DMS53 treated with DMSO at 0.1 percent for 48 hours (cell line): ENCODE measurements around the gene PARP15.
"Not testable (repeated sequence)": the region's sequence is repeated elsewhere in the genome, so short reads cannot be mapped to it uniquely, and the experiment has no call there.

Source experiments
- DNase-seq: peaks from one replicate; lab custom pipeline; 2025; ENCODE audit not compliant: unreplicated experiment; lab: John Stamatoyannopoulos, UW

Gene PARP15

DNA sequence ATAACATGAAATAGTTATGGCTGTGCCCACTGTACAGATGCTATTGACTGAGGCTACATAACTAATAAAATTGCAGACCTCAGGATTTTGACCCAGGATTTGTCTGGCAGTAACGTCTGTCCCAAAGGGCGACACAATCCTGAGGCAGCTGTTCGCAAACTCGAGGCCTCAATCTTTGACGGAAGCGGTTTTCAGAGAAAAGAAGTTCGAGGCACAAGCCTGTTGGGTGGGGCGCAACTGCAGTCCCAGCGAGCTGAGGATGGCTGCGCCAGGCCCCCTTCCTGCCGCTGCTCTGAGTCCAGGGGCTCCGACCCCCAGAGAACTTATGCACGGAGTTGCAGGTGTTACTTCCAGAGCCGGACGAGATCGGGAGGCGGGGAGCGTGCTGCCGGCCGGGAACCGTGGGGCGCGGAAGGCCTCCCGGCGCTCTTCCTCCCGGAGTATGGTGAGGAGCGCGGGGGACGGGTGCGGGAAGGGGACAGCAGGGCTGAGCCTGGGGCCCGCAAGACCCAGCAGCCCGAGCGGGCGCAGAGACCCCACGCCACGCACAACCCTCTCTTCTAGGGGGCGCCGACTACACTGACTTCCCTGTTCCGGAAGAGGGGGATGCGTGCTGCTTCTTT, at the start of gene PARP15:
Gene PARP15 (plus strand): TSS at position 242 of the 623 bp plus-strand sequence. CDS start 18 bp downstream, at position 260.
- no peak for DNase-seq

DNA sequence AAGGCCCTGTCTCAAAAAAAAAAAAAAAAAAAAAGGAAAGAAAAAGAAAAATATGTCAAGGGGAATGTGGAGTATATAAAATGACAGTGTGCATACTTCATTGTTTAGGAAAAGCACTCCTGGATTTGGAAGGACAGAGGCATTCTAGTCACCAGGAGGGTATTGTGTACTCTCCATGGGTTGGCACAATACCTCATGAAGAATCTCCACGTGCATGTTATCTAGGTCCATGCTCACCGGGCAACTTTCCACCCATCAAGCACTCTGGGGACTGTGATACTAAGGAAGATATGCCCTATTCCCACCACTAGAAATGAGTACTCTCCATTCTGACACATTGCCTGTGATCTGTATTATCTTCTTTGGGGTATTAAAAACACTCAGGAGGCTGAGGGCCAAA, 47.3 kb upstream of the PARP15 start:
- DNase-seq = no peak

DNA sequence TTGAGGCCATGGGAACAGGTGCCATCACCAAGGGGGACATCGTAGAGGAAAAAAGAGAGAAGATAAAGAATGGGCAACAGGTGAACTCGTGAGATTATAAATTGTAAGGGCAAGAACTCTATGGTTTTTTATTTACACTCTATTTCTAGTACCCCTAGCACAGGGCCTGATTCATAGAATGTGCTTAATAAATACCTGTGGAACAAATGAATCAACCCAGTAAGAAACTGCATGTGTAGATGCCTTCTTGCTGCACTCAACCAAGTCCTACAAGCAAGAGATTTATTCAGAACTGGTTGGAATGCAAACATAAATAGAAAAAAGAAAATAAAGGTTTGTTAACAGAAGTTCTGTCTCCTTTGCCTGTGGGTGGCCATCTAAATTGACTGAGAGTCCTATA, 44.0 kb upstream of the PARP15 start:
- DNase-seq = no peak

DNA sequence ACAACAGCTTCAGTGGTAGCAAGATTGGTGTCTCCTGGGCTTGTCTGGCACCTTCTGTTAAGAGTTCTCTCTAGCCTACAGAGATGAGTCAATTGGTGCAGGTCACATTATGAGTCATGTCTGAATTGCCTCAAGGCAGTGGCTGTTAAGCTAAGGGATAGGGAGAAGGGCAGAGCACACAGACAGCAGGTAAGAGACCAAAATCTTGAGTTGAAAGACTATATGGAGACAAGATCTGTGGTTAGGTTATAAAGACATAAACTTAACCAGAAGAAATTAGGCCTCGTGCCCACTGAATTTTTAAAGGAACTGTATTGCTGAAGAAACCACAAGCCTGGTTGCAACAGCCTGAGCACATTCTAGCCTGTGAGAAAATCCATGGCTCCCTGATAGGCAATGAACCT, 43.5 kb upstream of the PARP15 start:
- DNase-seq = no peak

DNA sequence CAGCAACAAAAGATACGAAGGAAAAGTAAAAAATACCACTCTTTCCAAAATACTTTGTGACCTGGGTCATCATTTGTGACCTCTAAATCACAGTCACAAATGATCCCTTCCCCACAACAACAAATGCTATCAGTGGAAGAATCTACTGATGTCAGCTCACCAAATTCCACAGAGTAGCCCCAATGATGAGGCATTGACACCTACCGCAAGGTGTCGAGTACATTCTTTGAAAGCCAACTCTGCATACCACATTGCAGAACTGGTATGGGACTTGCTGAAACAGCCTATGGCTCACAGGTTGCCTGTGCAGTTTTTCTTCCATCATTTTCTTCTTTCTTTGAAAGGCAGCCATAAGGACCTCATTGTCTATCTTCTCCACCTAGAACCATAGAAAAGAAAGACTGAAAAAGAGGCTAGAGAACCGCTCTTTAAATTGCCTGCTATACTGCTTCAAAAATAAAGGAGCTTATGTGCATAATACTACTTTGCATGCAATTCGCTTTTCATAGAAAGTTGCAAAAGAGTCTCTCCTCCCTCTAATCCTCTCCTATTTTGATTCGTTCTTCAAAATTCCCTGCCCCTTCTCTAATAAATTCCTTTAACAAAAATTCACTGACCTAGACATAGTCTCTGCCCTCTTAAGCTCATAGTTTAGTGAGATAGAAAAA, 41.4 kb upstream of the PARP15 start:
- no peak for DNase-seq

DNA sequence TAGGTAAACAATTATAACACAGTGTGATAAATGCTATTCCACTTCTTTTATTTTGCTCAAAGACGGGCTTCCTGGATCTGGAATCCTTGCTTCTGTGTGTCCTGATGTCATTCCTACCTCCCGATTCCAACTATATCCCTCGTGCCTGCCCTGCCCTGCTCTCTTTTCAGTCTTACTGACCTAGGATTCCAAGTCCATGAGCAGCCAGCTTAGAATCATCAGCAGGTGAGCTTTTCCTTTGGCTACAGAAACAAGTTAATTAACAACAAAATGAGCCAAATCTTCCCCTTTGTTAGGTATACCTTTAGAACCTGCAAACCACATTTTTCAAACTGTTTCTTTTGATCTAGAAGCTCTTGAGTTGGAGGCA, 40.8 kb upstream of the PARP15 start:
- no peak for DNase-seq

DNA sequence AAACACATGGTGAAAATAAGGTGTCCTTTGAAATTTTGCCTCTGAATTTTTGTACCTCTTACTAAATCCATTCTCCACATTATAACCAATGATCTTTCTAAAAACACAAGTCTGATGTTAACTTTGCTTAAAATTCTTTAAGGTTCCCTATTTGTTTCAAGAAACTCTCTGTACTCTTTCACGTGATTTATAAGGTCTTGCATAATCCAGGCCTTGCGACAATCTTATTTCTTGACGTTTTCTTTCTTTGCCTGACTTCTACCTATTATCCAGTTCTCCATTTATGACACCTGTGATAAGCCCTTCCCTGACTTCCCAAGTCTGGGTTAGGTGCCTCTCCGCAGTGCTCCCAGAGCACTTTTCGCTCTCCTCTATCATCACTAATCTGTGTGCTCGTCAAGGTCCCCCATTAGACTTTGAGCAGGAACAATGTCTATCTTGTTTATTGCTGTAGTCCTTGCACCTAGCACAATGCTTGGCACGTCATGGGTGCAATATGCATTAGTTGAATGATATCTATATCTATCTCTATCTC, 38.4 kb upstream of the PARP15 start:
- DNase-seq = no peak

DNA sequence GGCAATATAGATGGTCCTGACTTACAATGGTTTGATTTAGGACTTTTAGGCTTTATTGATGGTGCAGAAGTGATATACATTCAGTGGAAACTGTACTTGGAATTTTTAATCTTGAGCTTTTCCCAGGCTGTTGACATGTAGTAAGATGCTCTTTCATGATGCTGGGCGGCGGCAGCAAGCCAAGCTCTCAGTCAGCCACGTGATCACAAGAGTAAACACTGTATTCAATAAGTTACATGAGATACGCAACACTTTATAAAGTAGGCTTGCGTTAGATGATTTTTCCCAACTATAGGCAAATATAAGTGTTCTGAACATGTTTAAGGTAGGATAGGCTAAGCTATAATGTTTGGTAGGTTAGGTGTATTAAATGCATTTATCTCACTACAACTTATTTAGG, 31.3 kb upstream of the PARP15 start:
- no peak for DNase-seq

DNA sequence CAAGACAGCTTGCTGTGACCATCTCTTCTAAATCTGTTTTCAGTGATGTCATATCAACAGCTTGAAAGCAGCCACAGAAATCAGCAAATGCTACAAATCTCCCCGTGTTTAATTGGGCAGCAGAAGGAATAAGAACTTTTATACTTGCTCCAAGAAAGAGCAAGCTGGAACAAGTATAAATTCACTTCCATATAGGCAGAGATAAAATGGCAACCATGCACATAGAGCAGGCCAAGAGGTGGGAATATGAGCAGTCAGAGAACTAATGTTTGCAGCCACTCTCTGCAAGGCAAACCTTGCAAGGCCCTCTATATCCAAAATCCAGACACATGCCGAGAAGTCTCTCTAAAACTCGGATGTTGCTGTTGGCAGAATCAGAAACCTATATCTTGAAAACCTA, 29.4 kb upstream of the PARP15 start:
- no peak for DNase-seq

DNA sequence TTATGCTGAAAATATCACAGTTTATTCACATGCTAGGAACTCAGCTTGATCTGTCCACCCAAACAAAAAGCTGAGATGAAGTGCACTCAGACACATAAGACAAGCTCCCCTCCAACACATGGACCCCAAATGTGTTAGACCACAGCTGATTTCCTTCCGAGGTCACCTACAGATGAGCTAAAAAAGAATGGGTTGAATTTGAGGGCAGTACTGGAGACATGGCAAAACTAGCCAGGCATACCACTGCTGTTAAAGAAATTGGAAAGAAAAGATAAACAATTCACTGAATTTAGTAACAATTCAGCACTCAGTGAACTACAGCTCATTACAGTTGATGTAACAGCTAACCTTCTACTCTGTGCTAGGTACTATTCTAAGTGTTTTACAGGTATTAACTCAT, 28.8 kb upstream of the PARP15 start:
- no peak for DNase-seq

DNA sequence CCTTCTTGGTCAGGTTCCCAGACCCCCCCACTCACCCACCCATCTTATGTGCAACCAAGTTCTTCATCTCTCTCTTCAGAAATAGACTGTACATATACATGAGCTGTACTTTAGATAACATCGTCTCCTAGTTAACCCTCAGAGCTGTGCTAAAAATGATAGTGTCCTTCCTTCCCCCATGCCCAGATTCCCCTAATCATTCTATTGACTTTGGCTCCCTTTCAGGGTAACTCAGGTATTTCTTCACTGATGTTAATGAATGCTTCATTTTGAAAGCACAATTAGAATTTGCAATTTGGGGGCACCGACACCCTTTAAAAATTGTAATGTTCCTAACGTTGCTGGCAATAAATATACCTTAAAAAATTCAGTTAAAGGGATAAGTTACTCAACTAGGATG, 24.3 kb upstream of the PARP15 start:
- DNase-seq = no peak

DNA sequence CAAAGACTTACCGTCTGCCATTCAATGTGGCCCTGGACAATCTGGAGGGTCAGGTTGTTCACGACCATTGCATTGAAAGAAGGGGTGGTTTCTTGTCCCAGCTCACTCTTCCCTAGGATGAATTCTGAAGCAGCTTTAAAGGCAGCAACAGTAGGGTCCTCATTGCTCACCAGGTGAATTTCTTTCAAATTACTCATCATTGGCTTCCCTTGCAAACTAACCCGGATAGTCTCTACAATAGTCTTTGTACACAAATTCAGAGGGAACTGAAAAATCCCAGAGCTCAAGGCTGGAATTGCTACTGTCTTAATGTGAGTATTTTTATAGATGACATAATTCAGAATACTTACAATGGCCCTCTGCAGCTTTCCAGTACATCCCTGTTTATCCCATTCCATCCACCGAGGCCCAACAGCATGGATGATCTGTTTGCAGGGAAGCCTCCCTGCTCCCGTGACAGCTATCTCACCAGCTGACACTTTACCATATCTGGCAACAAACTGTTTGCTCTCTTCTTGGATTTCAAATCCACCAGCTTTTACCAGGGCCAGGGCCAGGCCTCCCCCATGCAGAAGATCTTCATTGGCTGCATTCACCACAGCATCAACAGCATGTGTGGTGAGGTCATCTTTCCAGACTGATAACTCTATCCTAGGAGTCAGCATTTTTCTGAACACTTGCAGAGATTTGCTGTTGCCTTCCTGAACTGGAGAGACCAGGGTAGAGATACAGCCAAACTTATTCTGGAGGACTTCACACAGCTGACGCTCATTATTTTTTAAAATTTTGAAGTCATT, 22.0 kb upstream of the PARP15 start:
- no peak for DNase-seq

DNA sequence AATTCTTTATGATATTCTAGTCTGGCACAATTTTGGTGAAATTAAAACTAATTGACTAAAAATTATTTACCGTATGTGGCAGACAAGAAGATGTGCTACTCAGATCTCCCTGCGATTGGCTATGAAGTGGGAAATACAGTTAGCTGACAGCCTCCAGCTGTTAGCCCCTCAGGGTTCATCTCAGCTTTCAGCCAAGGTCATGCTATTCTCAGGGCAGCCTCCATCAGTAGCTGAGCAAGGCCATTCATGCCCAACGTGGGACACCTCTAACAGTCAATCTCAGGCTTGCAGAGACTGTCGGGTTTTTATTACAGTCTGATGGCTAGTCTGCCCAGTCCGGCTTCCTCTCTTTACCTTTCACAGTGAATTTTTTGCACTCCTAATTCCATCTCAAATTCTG, 20.1 kb upstream of the PARP15 start:
- DNase-seq = no peak

DNA sequence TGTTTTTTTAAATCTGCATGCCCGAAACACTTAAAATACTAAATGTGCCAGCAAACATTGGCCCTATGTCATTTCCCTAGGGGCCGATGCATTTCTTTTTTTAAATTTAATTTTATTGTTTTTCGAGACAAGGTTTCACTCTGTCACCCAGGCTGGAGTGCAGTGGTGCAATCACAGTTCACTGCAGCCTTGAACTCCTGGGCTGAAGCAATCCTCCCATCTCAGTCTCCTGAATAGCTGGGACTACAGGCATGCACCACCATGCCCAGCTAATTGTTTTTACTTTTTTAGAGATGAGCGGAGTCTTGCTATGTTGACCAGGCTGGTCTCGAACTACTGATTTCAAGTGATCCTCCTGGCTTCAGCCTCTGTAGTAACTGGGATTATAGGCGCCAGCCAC, 18.8 kb upstream of the PARP15 start:
- no peak for DNase-seq

DNA sequence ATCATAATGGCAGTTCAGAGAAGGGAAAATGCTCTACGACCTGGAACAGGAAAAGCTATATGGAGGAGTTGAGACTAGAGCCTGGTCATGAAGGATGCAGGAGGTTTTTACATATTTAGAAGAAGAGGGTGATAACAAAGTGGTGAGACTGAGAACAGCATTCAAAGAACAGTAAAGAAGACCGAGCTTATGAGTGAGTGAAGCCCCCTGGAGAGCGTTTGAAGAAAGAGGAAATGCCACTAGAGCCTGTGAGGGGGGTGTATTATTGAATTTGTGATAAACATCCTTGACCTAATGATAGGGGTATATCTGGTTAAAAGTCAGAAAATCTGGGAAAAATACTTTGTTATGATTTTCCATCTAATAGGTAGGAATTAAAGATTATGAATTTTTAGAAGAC, 17.5 kb upstream of the PARP15 start:
- DNase-seq = no peak

DNA sequence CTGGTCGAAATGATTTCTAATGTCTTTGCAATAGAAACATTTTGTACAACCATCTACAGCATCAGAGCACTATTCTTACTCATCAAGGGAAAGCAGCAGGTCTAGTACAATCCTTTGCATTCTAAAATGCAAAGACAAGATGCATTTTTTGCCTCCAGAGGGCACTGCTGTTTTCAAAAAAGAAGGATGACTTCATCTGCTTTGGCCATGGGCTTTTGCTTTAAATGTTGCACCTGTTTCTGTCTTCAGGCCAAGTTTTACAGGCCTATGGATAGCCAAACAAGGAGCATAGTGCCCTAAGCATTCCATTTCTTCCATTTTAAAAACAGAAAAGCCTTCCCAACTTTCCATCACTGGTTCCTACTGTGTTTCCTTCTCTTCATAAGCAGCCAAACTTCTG, 16.8 kb upstream of the PARP15 start:
- DNase-seq = peak; percentile 64

DNA sequence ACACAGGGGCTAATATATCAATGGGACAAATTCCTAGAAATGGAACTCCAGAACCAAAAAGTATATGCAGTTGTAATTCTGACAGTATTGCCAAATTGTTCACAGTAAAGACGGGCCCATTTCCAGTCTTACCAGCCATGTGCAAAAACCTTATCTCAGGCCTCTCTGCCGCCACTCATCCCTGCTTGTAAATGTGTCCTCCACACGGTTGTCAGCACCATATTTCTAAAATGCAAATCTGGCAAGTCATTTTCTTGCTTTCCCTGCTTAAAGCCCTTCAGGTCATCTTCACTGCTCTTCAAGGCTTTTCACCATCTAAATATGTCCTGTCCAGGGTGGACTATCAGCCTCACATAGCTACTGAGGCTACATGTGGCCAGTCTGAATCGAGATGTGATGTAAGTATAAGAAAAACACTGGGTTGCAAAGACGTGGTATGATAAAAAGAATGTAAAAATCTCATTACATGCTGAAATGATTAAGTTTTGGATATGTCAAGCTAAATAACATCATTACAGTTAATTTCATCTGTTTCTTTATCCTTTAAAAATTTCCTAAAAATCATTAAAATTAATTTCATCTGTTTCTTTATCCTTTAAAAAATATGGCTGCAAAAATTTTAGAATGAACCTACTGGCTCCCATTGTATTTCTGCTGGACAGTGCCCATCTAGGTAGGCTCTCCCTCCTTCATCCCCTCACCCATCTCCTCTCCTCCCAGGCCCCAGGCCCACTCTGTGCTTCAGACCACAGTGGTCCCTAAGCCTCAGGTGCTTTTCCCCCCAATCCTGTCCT, 14.3 kb upstream of the PARP15 start:
- DNase-seq = no peak

DNA sequence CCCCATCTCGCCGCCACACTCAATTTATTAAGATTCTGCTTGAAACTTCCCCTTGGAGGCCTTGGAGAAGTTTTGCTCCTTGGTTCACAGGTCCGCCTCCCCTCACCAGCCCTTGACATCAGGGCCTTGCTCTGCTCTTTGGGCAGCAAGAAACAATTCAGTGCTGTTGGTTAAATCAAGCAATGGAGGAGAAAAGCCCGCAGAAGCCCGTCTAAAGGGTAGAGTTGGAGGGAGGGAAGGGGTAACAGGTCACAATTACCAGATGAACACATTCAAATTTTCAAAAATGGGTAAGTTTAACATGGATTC, 13.8 kb upstream of the PARP15 start:
- no peak for DNase-seq

DNA sequence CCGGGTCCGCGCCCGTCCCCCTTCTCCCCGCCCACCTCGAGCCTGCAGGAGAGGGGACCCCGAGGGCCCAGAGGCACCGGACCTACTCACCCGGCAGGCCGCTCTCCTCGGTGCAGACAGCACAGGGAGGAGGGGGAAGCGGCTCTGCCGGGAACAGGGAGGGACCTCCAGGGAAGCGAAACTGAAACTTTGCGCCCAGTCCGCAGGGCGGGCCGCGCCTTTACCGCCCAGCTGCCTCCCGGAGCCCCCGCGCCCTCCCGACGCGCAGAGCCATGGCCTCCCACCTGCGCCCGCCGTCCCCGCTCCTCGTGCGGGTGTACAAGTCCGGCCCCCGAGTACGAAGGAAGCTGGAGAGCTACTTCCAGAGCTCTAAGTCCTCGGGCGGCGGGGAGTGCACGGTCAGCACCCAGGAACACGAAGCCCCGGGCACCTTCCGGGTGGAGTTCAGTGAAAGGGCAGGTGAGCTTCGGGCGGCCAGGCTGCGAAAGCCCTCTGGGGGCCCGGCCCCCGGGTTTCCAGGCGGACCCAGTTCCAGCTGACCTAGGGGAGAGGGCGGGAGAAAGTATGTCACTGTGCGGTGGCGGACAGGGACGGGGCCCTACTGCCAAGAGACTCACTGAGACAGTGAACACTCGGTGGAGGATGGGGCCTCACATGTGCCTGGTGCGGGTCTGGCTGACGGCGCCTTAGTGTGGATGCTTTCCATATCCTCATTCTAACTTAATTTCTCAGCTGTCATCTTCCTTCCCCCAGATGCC, 13.1 kb upstream of the PARP15 start, which contains the start of the genes DTX3L and PARP9:
Gene DTX3L (plus strand): TSS at position 184 of the 758 bp plus-strand sequence. CDS start 89 bp downstream, at position 273.
Gene PARP9 (minus strand): TSS at position 146 of the 758 bp plus-strand sequence. CDS start 4,680 bp downstream, outside the sequence.
- peak; percentile 48 for DNase-seq

DNA sequence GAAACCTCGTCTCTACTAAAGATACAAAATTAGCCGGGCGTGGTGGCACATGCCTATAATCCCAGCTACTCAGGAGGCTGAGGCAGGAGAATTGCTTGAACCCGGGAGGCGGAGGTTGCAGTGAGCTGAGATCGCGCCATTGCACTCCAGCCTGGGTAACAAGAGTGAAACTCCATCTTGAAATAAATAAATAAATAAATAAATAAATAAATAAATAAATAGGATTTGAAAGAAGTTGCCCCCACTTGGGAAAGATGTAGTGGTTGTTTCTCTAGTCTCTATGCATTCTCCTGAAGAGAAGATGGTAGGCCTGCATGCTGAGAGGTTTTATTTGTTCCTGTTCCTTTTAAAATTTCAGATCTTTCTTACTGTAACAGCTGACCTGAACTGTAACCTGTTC, 9.3 kb upstream of the PARP15 start:
- DNase-seq = not testable (repeated sequence)
